Panc1 (cell line): ENCODE measurements around the gene JADE3.

ENCODE experiments used
- TF ChIP-seq, protein P1 (sequence below): fragments of 450-650 bp; IDR thresholded peaks from 2 replicates; pipeline ENCODE4 v1.5.1; 2017; ENCODE audit warnings: mild to moderate bottlenecking
- TF ChIP-seq, protein P2 (sequence below), 2 experiments: IDR thresholded peaks; 2 replicates each; pipeline ENCODE4 v1.6.1; 2011 to 2012; ENCODE audit warnings: low read depth in 2 of 2, control low read depth in 1 of 2, low read length in 1 of 2, mild to moderate bottlenecking in 1 of 2, moderate library complexity in 1 of 2; ENCODE audit not compliant: insufficient read depth in 1 of 2

DNA sequence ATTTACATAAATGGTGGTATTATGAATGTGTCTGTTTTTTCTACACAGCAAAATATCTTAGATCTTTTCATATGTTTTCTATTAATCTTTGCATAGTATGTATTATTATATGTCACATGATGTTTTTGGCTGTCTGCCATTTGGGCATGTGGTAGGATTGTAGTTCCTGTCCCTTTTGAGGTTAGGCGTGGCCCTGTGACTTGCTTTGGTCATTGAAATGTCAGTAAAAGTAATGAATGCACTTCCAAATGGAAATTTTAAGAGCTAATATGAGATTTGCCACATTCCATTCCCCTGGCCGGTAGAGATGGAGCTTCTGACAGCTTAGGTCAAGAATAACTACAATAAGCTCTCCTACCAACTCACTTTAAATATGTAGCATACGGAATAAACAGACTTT lies 45.1 kb downstream of the JADE3 start:
- TF ChIP-seq, protein P1, sequence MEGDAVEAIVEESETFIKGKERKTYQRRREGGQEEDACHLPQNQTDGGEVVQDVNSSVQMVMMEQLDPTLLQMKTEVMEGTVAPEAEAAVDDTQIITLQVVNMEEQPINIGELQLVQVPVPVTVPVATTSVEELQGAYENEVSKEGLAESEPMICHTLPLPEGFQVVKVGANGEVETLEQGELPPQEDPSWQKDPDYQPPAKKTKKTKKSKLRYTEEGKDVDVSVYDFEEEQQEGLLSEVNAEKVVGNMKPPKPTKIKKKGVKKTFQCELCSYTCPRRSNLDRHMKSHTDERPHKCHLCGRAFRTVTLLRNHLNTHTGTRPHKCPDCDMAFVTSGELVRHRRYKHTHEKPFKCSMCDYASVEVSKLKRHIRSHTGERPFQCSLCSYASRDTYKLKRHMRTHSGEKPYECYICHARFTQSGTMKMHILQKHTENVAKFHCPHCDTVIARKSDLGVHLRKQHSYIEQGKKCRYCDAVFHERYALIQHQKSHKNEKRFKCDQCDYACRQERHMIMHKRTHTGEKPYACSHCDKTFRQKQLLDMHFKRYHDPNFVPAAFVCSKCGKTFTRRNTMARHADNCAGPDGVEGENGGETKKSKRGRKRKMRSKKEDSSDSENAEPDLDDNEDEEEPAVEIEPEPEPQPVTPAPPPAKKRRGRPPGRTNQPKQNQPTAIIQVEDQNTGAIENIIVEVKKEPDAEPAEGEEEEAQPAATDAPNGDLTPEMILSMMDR: no peak
- TF ChIP-seq, protein P2, sequence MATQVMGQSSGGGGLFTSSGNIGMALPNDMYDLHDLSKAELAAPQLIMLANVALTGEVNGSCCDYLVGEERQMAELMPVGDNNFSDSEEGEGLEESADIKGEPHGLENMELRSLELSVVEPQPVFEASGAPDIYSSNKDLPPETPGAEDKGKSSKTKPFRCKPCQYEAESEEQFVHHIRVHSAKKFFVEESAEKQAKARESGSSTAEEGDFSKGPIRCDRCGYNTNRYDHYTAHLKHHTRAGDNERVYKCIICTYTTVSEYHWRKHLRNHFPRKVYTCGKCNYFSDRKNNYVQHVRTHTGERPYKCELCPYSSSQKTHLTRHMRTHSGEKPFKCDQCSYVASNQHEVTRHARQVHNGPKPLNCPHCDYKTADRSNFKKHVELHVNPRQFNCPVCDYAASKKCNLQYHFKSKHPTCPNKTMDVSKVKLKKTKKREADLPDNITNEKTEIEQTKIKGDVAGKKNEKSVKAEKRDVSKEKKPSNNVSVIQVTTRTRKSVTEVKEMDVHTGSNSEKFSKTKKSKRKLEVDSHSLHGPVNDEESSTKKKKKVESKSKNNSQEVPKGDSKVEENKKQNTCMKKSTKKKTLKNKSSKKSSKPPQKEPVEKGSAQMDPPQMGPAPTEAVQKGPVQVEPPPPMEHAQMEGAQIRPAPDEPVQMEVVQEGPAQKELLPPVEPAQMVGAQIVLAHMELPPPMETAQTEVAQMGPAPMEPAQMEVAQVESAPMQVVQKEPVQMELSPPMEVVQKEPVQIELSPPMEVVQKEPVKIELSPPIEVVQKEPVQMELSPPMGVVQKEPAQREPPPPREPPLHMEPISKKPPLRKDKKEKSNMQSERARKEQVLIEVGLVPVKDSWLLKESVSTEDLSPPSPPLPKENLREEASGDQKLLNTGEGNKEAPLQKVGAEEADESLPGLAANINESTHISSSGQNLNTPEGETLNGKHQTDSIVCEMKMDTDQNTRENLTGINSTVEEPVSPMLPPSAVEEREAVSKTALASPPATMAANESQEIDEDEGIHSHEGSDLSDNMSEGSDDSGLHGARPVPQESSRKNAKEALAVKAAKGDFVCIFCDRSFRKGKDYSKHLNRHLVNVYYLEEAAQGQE (IDR thresholded peaks at IDR 0.05; ENCODE audit: insufficient read depth in 1 of 2, low read depth in 2 of 2, low read length in 1 of 2): no peak
